Smooth muscle cell of the brain vasculature (primary cell): ENCODE results near the gene CPM.

ENCODE experiments used
- DNase-seq: peaks from one replicate; pipeline ENCODE4 v3.0.0-alpha.2; 2012; ENCODE audit warnings: low read depth, low spot score

CPM gene

DNA sequence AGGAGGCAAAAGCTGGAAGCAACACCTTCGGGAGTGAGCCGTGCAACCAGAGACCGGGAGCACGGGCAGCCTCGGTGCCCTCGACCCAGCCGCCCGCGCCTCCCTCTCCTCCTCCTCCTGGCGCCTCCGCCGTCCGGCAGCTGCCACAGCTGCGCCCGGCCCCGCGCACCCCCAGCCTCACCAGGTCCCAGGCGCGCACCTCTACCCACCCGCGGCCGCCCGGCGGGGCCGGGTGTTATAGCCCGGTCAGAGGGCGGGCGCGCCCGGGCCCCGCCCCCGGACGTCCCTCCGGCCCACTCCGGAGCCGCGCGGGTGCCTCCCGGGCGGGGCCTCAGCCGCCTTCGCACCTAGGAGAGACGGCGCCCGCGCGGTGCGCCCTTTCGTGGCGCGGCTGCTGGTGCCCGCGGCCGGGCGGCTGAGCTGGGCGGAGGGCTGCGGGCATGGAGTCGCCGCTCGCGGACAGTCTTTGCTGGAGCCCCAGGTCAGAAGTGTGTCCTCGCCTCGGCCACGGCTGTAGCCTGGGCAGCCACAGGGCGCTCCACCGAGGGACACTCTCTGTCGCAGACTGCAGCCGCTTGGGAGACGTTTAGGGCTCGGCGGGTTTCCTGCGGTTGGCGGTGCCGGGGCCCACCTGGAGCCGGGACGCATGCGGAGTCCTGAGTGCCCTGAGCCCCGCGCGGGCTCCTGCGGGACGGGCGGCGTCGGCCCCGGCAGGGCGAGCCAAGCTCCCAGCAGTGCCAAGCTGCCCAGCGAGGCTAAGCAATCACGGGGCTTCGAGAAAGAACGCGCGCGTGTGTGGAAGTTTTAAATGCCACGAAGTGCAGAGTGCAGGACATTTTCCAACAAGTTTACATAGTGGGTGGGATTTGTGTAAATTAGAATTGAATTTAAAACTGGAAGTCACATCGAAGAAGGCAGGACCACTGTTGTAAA lies at the start of gene CPM:
CPM (minus strand) TSS at position 211 of the 933 bp plus-strand sequence. CDS start 334 bp downstream, outside the sequence.
- DNase-seq, result no peak

DNA sequence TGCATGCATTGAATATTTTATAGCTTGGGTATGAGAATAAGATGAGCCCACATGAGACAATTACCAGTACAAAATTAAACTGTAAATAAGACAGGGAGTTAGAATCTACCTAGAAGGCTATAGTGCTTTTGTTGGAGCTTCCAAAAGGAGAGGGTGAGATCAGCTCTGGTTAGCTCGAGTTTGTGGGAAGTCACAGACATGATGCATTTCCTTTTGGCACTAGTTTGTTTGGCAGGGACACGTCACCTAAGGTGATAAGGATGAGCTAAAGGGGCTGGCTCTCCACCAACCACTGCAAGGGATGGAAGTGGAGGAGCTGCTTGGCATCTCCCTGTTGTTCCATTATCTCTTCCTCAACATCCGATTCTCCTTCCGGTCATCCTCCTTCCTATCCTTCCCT lies 48.5 kb upstream of the CPM start:
- DNase-seq, result no peak

DNA sequence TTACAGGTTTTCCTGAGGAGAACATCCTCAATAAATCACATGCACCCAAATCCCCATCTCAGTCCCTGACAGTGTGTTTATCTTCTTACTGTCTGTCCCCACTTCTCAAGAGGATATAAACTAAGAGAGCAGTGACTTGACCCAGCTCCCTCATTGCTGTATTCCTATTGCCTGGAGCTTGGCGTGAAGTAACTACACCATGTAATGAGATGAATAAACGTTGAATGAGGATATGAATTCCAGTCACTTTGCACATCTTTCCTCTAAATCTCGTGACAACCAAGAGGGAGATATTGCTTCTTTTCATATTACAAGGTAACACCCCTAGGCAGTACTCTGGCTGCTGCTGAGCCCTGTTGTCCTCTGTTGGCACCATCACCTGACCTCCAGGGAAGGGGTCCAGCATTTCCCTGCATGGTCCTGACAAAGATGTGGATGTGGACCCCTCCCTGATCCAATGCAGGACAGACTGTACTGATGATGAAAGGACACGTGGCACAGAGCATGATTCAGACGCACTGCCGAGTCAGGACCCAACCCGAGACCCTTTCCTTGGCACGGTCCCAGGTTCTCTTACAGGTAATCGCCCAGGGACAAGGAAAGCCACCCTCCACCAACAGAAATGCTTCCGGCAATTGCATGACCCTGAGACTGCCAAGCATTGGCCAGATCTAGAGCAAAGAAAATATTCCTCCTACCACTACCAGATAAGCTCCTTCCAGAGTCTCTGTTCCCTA lies 47.7 kb upstream of the CPM start:
- no peak for DNase-seq

DNA sequence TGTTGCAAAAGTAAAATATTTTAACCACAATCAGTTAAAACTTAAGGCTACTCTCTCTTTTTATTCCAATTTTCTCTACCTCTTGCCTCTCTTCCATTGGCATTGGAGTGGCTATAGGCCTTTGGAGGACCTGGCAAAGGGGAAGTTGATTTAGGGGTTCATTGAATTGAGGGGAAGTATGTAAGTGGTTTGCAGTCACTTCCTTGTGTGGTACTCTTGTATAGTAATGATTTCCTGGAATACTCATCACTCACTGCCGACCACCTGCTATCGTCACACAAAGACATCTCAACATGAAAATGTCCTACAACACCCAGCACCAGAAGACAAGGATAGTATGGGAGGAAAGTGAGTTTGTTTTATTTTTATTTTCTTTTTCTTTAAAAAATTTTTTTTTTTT lies 45.7 kb upstream of the CPM start:
- DNase-seq, result no peak

- DNase-seq, result no peak
These were observed 45.1 kb upstream of the CPM start for GRCh38 chr12:68977909-68978610.

DNA sequence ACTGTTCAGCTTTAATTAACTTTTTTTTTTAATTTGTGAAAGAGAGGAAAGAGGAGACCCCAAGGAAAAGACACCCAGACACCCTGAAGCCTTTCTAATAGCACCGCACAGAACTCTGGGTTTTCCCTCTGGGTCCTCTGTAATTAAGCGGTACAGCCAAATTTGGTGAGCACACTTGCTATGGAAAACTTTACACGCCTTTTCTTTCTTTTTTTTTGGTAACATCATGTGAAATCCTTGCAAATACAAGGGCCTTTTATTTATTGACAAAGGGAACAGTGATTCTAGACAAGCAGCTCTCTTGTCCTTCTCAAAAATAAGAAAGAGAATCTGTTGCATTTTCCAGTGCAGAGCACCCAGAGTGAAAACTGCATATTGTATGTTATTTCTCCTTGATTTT lies 44.4 kb upstream of the CPM start:
- DNase-seq, result no peak

DNA sequence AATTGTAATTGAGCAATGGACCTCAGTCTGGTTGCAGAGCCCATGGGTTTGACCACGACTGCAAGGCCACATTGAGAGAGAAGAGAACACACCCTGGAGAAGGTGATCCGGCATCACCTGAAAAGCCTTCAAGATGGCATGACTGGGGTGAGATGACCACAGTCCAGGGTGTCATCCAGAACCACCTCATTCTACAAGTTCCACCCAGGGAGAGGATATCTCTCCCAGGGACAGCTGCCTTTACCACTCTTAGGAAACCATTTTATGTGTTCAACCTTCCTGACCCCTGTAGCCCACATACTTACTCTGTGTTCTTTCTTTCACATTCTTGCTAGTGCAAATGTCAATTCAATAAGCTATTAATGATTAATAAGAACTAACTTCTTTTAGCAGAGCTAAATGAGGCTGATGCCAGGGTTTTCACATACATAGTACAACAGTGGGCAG lies 43.4 kb upstream of the CPM start:
- DNase-seq, result no peak

- DNase-seq, result no peak
These were observed 42.8 kb upstream of the CPM start for GRCh38 chr12:68975811-68976210.

- no peak for DNase-seq
These were observed 39.6 kb upstream of the CPM start for GRCh38 chr12:68972595-68972994.

GRCh38 chr12:68971404-68971803 lies 38.4 kb upstream of the CPM start:
- no peak for DNase-seq

- no peak for DNase-seq
These were observed 38.0 kb upstream of the CPM start for GRCh38 chr12:68970951-68971350.

DNA sequence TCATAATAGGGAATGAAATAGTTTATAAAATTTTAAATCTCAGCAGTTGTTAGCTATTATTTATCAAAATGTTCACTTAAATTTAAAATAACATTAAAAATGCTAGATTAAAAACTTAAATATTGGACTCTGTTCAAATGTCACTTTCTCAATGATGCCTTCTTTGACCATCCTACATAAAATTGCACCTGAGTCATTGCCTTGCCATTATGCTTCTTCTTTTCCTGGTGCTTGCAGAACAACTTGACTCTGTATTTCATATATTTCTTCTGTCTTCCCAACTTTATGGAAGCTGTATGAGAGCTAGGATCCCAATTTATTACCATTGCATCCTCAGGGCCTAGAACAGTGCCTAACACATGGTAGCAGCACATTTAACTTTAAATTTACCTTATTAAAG lies 37.3 kb upstream of the CPM start:
- no peak for DNase-seq

DNA sequence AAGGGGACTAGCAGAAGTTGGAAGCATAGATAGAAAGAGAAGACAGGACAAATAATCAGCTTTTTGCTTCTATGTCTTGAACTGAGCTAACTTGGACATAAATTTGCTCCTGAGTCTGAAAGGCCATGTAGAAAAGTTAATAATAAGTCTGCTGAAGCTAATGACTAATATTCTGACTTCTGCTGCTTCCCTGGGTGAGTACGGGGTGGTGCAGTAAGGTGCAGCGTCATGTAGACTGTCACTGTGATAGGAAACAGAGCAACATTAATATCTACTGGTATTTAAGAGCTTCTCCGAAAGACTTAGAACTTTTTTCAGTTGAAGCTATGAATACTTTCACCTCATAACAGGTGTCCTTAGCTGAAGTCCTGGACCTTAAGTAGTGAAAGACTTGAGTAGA lies 34.1 kb upstream of the CPM start:
- DNase-seq, result no peak

DNA sequence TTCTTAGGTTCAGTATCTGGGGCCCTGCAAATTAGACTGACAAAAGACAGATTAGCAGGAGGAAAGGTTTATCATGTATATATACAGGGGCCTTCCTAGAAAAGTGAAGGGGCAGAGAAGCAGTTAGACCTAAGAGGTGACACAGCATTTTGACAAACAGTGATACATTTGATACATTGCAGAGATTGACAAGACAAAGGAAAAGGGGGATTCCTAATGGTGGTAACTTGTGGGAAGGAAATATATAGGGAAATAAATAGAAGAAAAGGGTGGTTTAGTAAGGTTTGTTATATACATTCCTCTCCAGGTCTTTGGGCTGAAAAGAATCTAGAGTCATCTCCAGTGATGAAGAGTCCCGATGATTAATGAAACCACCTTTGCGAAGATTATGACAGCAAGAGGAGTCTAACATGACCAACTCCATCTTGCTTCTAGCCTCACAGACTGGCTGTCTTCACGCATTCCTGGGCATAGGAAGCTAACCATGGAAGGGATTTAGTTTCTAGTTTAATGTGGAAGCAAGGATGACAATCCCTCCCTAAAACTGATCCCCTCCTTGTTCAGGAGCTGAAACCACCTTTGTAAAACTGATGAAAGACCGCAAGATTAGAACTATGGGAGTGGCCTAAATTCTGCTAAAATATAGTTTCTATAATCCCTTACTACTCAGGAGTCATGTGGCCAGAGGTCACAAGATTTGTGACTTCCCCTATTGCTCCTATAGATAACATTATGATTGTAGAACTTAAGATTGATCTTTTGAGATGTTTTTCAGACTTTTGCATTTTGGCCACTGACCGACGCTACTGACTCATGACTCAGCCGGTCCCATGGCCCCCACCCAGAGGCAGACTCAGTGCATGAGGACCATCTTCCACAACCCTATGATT lies 31.1 kb upstream of the CPM start:
- no peak for DNase-seq

DNA sequence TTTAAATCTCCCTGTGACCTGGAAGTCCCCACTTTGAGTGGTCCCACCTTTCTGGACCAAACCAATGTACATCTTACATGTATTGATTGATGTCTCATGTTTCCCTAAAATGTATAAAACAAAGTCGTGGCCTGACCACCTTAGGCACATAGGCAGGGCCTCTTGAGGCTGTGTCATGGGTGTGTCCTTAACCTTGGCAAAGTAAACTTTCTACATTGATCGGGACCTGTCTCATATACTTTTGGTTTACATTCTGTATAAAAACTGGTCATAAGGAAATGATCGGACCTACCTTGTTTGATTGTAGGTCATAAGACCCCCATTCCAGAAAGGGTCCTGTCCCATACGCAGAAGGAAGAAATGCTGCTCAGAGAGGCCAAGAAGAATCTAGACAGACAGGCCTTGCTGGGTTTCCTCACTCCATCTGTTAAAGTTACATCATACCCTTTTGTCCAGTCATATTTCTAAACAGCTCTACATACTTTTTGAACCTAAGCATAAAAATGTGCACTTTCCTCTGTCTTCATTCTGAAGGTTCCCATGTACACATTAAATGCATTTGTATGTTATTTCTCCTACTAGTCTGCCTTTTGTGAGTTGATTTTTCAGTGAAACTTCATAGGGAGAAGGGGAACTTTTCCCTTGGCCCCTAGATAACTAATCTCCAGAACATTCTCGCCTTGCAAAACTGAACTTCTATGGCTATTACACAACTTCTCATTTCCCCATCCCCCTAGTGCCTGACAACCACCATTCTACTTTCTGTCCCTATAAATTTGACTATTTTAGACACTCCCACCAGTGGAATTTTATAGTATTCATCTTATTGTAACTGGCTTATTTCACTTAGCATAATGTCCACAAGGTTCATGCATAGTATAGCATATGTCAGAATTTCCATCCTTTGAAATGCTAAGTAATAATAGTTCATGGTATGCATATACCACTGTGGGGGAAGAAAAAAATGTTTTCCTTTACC lies 30.2 kb upstream of the CPM start:
- no peak for DNase-seq

GRCh38 chr12:68959891-68960464 lies 27.0 kb upstream of the CPM start:
- no peak for DNase-seq

GRCh38 chr12:68959143-68959858 lies 26.3 kb upstream of the CPM start:
- no peak for DNase-seq

- no peak for DNase-seq
These were observed 25.4 kb upstream of the CPM start for GRCh38 chr12:68958322-68958721.

DNA sequence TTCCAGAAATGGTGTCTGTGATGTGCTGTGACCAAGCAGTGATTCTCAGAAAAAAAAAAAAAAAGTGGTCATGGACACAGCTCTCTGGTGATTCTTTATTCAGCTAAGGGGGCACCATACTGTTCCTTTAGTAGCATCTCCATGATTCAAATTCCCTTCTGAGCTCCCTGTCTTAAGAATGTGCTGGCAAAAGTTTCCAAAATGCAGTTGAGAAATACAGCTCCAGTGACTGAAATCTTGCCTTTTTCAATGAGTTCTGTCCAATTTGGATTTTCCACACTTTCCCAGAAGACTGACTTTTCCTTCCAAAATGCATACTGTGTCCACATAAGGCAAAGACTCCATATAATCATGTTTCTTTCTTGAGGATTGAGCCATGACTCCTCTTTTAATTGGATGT lies 24.3 kb upstream of the CPM start:
- DNase-seq, result no peak
